GM12878 (cell line): ENCODE data around the gene COL20A1. TPM values are rescaled to one million over a fixed set of nuclear protein-coding genes. Genes with fewer than 3 reads are reported as not detected.

Experiments used
- ATAC-seq: fragments of 200-7000 bp; cut with Tn5 transposase; 3 replicates; pipeline ENCODE4 v1.9.1; 2020; ENCODE audit warnings: mild to moderate bottlenecking, moderate library complexity
- BruUV-seq: library from RNA; stranded (reverse); fragments of 400-500 nt; replicated peaks from 2 replicates; lab custom pipeline; 2021; lab: Mats Ljungman, UMichigan
- CTCF ChIA-PET: fragments of 300-600 bp; sonication (Branson Sonifier 250); formaldehyde crosslinking; extraction: SDS; loops from one replicate; lab custom pipeline; 2021; ENCODE audit warnings: inconsistent platforms; lab: Yijun Ruan, JAX
- POLR2A ChIA-PET: fragments of 350-600 bp; formaldehyde crosslinking; extraction: SDS; loops from one replicate; lab custom pipeline; 2021; ENCODE audit warnings: inconsistent platforms; lab: Charles Lee
- RAD21 ChIA-PET: fragments of 300-600 bp; sonication (Branson Sonifier 250); formaldehyde crosslinking; loops from one replicate; lab custom pipeline; 2023; ENCODE audit warnings: antibody characterized with exemption; ENCODE audit not compliant: unreplicated experiment; lab: Charles Lee
- SMC1A ChIA-PET: fragments of 300-600 bp; sonication (Branson Sonifier 250); formaldehyde crosslinking; loops from one replicate; lab custom pipeline; 2023; ENCODE audit not compliant: unreplicated experiment, uncharacterized antibody; lab: Charles Lee
- DNase-seq: peaks from one replicate; pipeline ENCODE4 v3.0.0-alpha.2; 2011; ENCODE audit warnings: low read depth, low spot score
- FAIRE-seq: peaks from 3 replicates; lab custom pipeline; 2011; peaks lifted over from hg19 to GRCh38; lab: Jason Lieb, UNC
- H2AFZ ChIP-seq: 2 replicates; pipeline ENCODE4 v1.6.0; 2011; ENCODE audit warnings: low read depth, low read length, control low read depth; ENCODE audit not compliant: control insufficient read depth
- H3K27ac ChIP-seq: 2 replicates; pipeline ENCODE4 v1.5.1; 2011; ENCODE audit warnings: control low read depth; ENCODE audit not compliant: control insufficient read depth, insufficient read depth
- H3K27me3 ChIP-seq, 2 experiments: replicated peaks in 1 of 2; 2 replicates each; pipeline versions ENCODE4 v1.6.0 to v1.6.1; 2011; ENCODE audit warnings: low read length in 1 of 2; ENCODE audit not compliant: control insufficient read depth in 2 of 2, insufficient read depth in 2 of 2
- H3K36me3 ChIP-seq, 2 experiments: 2 replicates each; pipeline ENCODE4 v1.5.1; 2011; ENCODE audit warnings: low read length in 1 of 2; ENCODE audit not compliant: control insufficient read depth in 2 of 2, insufficient read depth in 2 of 2
- H3K4me1 ChIP-seq: 2 replicates; pipeline ENCODE4 v1.6.1; 2011; ENCODE audit warnings: mild to moderate bottlenecking, low read length, moderate library complexity, mixed read lengths; ENCODE audit not compliant: control insufficient read depth, insufficient read depth
- H3K4me2 ChIP-seq: 2 replicates; pipeline ENCODE4 v1.6.0; 2011; ENCODE audit warnings: control low read depth; ENCODE audit not compliant: control insufficient read depth, insufficient read depth
- H3K4me3 ChIP-seq: fragments of 200-600 bp; sonication (generic); 2 replicates; pipeline ENCODE4 v1.5.1; 2016
- H3K79me2 ChIP-seq: 2 replicates; pipeline ENCODE4 v1.6.0; 2011; ENCODE audit warnings: low read length; ENCODE audit not compliant: control insufficient read depth, insufficient read depth
- H3K9ac ChIP-seq: 2 replicates; pipeline ENCODE4 v1.8.0; 2011; ENCODE audit warnings: low read length, control low read depth, mixed read lengths; ENCODE audit not compliant: control insufficient read depth, insufficient read depth
- H3K9me3 ChIP-seq: replicated peaks from 3 replicates; pipeline ENCODE4 v1.5.1; 2011; ENCODE audit warnings: mild to moderate bottlenecking, low read length; ENCODE audit not compliant: control insufficient read depth, insufficient read depth
- H4K20me1 ChIP-seq: 2 replicates; pipeline ENCODE4 v1.6.0; 2011; ENCODE audit not compliant: control insufficient read depth, insufficient read depth
- BMI1 ChIP-seq: fragments of 450-650 bp; IDR thresholded peaks from 2 replicates; pipeline ENCODE4 v1.6.1; 2016; ENCODE audit warnings: mild to moderate bottlenecking, moderate library complexity, borderline replicate concordance
- BRCA1 ChIP-seq: IDR thresholded peaks from 2 replicates; pipeline ENCODE4 v1.6.1; 2011; ENCODE audit warnings: low read depth, low read length, improper control_type of control experiment
- CHD4 ChIP-seq: fragments of 200-600 bp; sonication (generic); IDR thresholded peaks from 2 replicates; pipeline ENCODE4 v1.6.1; 2016; ENCODE audit warnings: mild to moderate bottlenecking
- CTCF ChIP-seq, 3 experiments: IDR thresholded peaks in 2 of 3; conservative IDR thresholded peaks in 1 of 3; 2 replicates each; pipeline ENCODE4 v1.5.1; 2011; ENCODE audit warnings: low read depth in 3 of 3, low read length in 3 of 3, mild to moderate bottlenecking in 3 of 3, control low read depth in 2 of 3, moderate library complexity in 2 of 3, inconsistent platforms in 1 of 3, mixed read lengths in 1 of 3; ENCODE audit not compliant: control insufficient read depth in 2 of 3, insufficient read depth in 1 of 3; ENCODE audit errors: extremely low read depth in 1 of 3
- DPF2 ChIP-seq: fragments of 450-650 bp; IDR thresholded peaks from 2 replicates; pipeline ENCODE4 v1.6.1; 2017; ENCODE audit warnings: mild to moderate bottlenecking
- EGR1 ChIP-seq, 2 experiments: IDR thresholded peaks; 1 replicate in 1 of 2; 2 replicates in 1 of 2; pipeline ENCODE4 v1.6.1; 2011 to 2012; ENCODE audit warnings: low read depth in 2 of 2, low read length in 2 of 2, borderline replicate concordance in 1 of 2, mild to moderate bottlenecking in 1 of 2, moderate library complexity in 1 of 2
- ESRRA ChIP-seq: IDR thresholded peaks from 2 replicates; pipeline ENCODE4 v1.6.1; 2012; ENCODE audit warnings: mild to moderate bottlenecking, low read length, improper control_type of control experiment
- JUND ChIP-seq: IDR thresholded peaks from 2 replicates; pipeline ENCODE4 v1.6.1; 2012; ENCODE audit warnings: low read depth, mild to moderate bottlenecking, low read length, improper control_type of control experiment, moderate library complexity
- MTA3 ChIP-seq: IDR thresholded peaks from 2 replicates; pipeline ENCODE4 v1.6.1; 2012; ENCODE audit warnings: low read length, inconsistent platforms, borderline replicate concordance
- NFIC ChIP-seq: IDR thresholded peaks from 2 replicates; pipeline ENCODE4 v1.6.1; 2012; ENCODE audit warnings: low read depth, mild to moderate bottlenecking, inconsistent platforms, low read length, moderate library complexity
- NR2C2 ChIP-seq: IDR thresholded peaks from 2 replicates; pipeline ENCODE4 v1.6.1; 2011; ENCODE audit warnings: borderline replicate concordance, low read depth; ENCODE audit not compliant: control insufficient read depth, insufficient read length
- RAD21 ChIP-seq: IDR thresholded peaks from 2 replicates; pipeline ENCODE4 v1.6.1; 2011; ENCODE audit warnings: mild to moderate bottlenecking, low read depth, low read length, moderate library complexity; ENCODE audit not compliant: insufficient read depth
- SMAD1 ChIP-seq: fragments of 450-650 bp; IDR thresholded peaks from 2 replicates; pipeline ENCODE4 v1.6.1; 2018; ENCODE audit warnings: mild to moderate bottlenecking, low read depth; ENCODE audit not compliant: partially characterized antibody
- SMC3 ChIP-seq: IDR thresholded peaks from 2 replicates; pipeline ENCODE4 v1.6.1; 2011; ENCODE audit warnings: low read length, improper control_type of control experiment, borderline replicate concordance
- SREBF2 ChIP-seq: IDR thresholded peaks from 2 replicates; pipeline ENCODE4 v1.6.1; 2012; ENCODE audit warnings: mild to moderate bottlenecking, low read length
- SUZ12 ChIP-seq: fragments of 200-600 bp; sonication (generic); IDR thresholded peaks from one replicate; pipeline ENCODE4 v1.6.1; 2018; ENCODE audit warnings: antibody characterized with exemption, mild to moderate bottlenecking; ENCODE audit not compliant: unreplicated experiment
- TCF12 ChIP-seq: IDR thresholded peaks from 2 replicates; pipeline ENCODE4 v1.6.1; 2011; ENCODE audit warnings: low read depth, mild to moderate bottlenecking, low read length
- ZNF592 ChIP-seq: fragments of 450-650 bp; IDR thresholded peaks from 2 replicates; pipeline ENCODE4 v1.6.1; 2017; ENCODE audit warnings: mild to moderate bottlenecking, moderate library complexity
- WGBS: methylation state at CpG from one replicate; pipeline ENCODE4 v1.1.6; 2016; ENCODE audit warnings: low lambda C conversion rate; ENCODE audit not compliant: insufficient replicate concordance, insufficient coverage; ENCODE audit errors: missing lambda C conversion rate; 5-methylcytosine and 5-hydroxymethylcytosine counted together
- in situ Hi-C: fragments of 300-500 bp; cut with MboI; formaldehyde crosslinking; loops from 9 replicates; pipeline ENCODE4 v1.14.3; 2018; ENCODE audit warnings: mixed read lengths
- intact Hi-C: fragments of 100-400 bp; cut with micrococcal nuclease; formaldehyde crosslinking; loops from one replicate; pipeline ENCODE4 v1.14.2; 2022; ENCODE audit not compliant: unreplicated experiment
- polyA plus RNA-seq, 11 experiments: library from polyadenylated mRNA; depleted of rRNA in 4 of 11; unstranded in 6 of 11; stranded (reverse) in 5 of 11; fragments of >200 nt; fragmentation: Nextera tagmentation in 4 of 11; fragmentation: Illumina TruSeq in 1 of 11; extraction: Ambion mirVana in 4 of 11; extraction: Trizol in 1 of 11; gene quantifications; 1 replicate in 1 of 11; 2 replicates in 10 of 11; pipeline versions ENCODE4 v1.2.1 to v1.2.3, GENCODE V29; 2011 to 2016; ENCODE audit warnings: inconsistent platforms in 2 of 11, missing spikeins in 2 of 11, low read depth in 1 of 11
- total RNA-seq, 4 experiments: library from RNA; depleted of rRNA in 3 of 4; stranded (reverse); fragments of >200 nt in 3 of 4; fragmentation: Illumina TruSeq in 1 of 4; extraction: Trizol in 1 of 4; gene quantifications; 2 replicates each; pipeline versions ENCODE4 v1.2.1 to v1.2.3, GENCODE V29; 2013 to 2021

The COL20A1 gene
- total and polyA plus RNA-seq, 10 of the 15 experiments (the other 5 are each of a cell fraction or from before 2014, with no cell fraction given): not detected

DNA sequence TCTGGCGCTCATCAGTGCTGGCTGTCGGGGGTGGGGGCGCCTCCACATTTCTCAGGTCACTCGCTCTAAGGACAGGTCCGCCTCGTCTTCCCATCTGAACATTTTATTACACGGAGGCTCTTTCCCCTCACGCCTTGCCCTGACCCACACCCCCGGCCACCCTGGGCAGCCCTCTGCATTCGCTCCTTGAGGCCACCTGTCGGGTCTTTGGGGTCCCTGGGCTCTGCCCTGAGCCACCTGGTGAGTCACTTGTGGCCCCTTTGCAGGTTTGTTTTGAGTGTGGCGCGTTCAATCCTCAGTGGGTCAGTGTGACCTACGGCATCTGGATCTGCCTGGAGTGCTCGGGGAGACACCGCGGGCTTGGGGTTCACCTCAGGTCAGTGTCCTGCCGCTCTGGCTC lies 17.2 kb upstream of the COL20A1 start:
- Histone ChIP-seq H3K9ac (no peak overlapping the region), H4K20me1 (no peaks in the 10 kb centered on the region), H3K27me3 (no peaks in the 10 kb centered on the region), H3K79me2 (peaks cover 26% of the 10 kb centered on the region), H3K4me2 (no peak overlapping the region), H3K4me1 (peaks cover 3% of the 10 kb centered on the region), H2AFZ (no peak overlapping the region), H3K36me3 (peaks cover 6 to 12% of the 10 kb centered on the region in 2 experiments), H3K27ac (no peak overlapping the region), H3K4me3 (no peak overlapping the region), H3K9me3 (no peaks in the 10 kb centered on the region)
- WGBS: 97% methylated on average over 16 of the region's 18 CpGs
- DNase-seq (no peak), FAIRE-seq (no peak), ATAC-seq (no peak)
- BruUV-seq: no TSS peak
- ChIA-PET RAD21 (no interaction called here), CTCF (interaction anchor here (2.0 kb wide), 1 partner anchor 52 kb away, joined by 5 read pairs; no protein-coding TSS in a partner anchor), SMC1A (no interaction called here), POLR2A (no interaction called here)
- no peak for TF ChIP-seq MTA3
- TF ChIP-seq SUZ12: no peak
- no peak for TF ChIP-seq CHD4
- no peak for TF ChIP-seq RAD21
- TF ChIP-seq NFIC: no peak
- TF ChIP-seq BRCA1: no peak
- TF ChIP-seq TCF12: no peak
- TF ChIP-seq SMC3: no peak
- no peak for TF ChIP-seq EGR1 (IDR thresholded peaks at IDR 0.05; ENCODE audit: borderline replicate concordance in 1 of 2, low read depth in 2 of 2, low read length in 2 of 2)
- no peak for TF ChIP-seq NR2C2
- no peak for TF ChIP-seq JUND
- TF ChIP-seq CTCF (IDR thresholded peaks at IDR 0.05 in 2 of 3, conservative IDR thresholded peaks at IDR 0.05 in 1 of 3; ENCODE audit: control insufficient read depth in 2 of 3, extremely low read depth in 1 of 3, insufficient read depth in 1 of 3, low read depth in 3 of 3, low read length in 3 of 3): no peak
- TF ChIP-seq BMI1: no peak
- no peak for TF ChIP-seq SREBF2
- no peak for TF ChIP-seq ESRRA
- TF ChIP-seq DPF2: no peak
- no peak for TF ChIP-seq ZNF592
- TF ChIP-seq SMAD1: no peak
- in situ Hi-C loops: no loop called here
- intact Hi-C loops: no loop called here
